Skeletal muscle satellite cell (primary cell): ENCODE data around the gene SP140L.

Experiments
- H3K27me3 ChIP-seq: 2 replicates; pipeline ENCODE4 v1.7.0; 2013; ENCODE audit warnings: low read length; ENCODE audit not compliant: control insufficient read depth, insufficient read depth
- H3K36me3 ChIP-seq: 2 replicates; pipeline ENCODE4 v1.7.0; 2013; ENCODE audit warnings: mild to moderate bottlenecking, control low read depth, low read length; ENCODE audit not compliant: insufficient read depth
- H3K4me1 ChIP-seq: 2 replicates; pipeline ENCODE4 v1.7.0; 2013; ENCODE audit warnings: low read length; ENCODE audit not compliant: control insufficient read depth, insufficient read depth
- H3K4me2 ChIP-seq: 2 replicates; pipeline ENCODE4 v1.7.0; 2013; ENCODE audit warnings: mild to moderate bottlenecking, low read length
- H3K4me3 ChIP-seq: 2 replicates; pipeline ENCODE4 v1.7.0; 2013; ENCODE audit warnings: low read length
- H3K9ac ChIP-seq: 2 replicates; pipeline ENCODE4 v1.7.0; 2013; ENCODE audit warnings: mild to moderate bottlenecking, low read depth, low read length, moderate library complexity
- H3K9me3 ChIP-seq: replicated peaks from 2 replicates; pipeline ENCODE4 v1.7.0; 2013; ENCODE audit warnings: mild to moderate bottlenecking, control low read depth, low read length

SP140L gene

GRCh38 chr2:230412371-230412711, 85.3 kb downstream of the SP140L start:
- peak overlapping the region; percentile 78 for H3K4me3 ChIP-seq
- H3K9ac ChIP-seq = peak overlapping the region; percentile 87
- H3K4me1 ChIP-seq = peaks cover 28% of the 10 kb centered on the region

DNA sequence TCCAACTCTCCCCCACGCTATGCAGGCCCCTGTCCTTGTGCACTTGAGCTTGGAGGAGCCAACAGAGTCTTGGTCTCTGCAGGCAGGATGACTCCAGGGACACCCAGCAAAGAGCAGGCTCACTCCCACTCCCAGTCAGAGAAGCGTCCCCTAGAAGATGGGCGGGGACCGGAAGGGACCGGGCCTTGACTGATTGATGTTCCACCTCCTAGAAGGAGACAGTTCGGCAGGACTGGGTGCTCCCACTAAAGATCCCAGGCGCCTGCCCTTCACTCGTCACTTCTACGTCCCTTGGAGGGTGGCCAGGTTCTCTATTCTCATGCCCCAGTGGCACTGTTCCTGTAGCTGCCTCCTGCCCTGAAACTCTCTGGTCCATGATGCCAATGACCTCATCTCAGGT, 85.9 kb downstream of the SP140L start:
- Histone ChIP-seq H3K27me3 (no peaks in the 10 kb centered on the region), H3K9ac (no peak overlapping the region), H3K4me3 (no peak overlapping the region), H3K9me3 (no peaks in the 10 kb centered on the region), H3K4me2 (no peak overlapping the region), H3K4me1 (peaks cover 29% of the 10 kb centered on the region), H3K36me3 (no peaks in the 10 kb centered on the region)

More at GRCh38 chr2:230412371-230412711, 85.3 kb downstream of the SP140L start:
- Histone ChIP-seq H3K4me2 (peak overlapping the region; percentile 91), H3K27me3 (no peaks in the 10 kb centered on the region), H3K36me3 (no peaks in the 10 kb centered on the region), H3K9me3 (no peaks in the 10 kb centered on the region)

GRCh38 chr2:230413479-230413878, 86.5 kb downstream of the SP140L start:
- Histone ChIP-seq H3K4me1 (peaks cover 29% of the 10 kb centered on the region), H3K27me3 (no peaks in the 10 kb centered on the region)

GRCh38 chr2:230414302-230414701, 87.3 kb downstream of the SP140L start:
- Histone ChIP-seq H3K9ac (no peak overlapping the region), H3K36me3 (no peaks in the 10 kb centered on the region), H3K9me3 (no peaks in the 10 kb centered on the region), H3K27me3 (no peaks in the 10 kb centered on the region), H3K4me2 (no peak overlapping the region), H3K4me3 (no peak overlapping the region), H3K4me1 (peaks cover 34% of the 10 kb centered on the region)

More at GRCh38 chr2:230413479-230413878, 86.5 kb downstream of the SP140L start:
- no peak overlapping the region for H3K4me3 ChIP-seq
- H3K9me3 ChIP-seq = no peaks in the 10 kb centered on the region
- no peak overlapping the region for H3K4me2 ChIP-seq
- H3K9ac ChIP-seq = no peak overlapping the region
- H3K36me3 ChIP-seq = no peaks in the 10 kb centered on the region

DNA sequence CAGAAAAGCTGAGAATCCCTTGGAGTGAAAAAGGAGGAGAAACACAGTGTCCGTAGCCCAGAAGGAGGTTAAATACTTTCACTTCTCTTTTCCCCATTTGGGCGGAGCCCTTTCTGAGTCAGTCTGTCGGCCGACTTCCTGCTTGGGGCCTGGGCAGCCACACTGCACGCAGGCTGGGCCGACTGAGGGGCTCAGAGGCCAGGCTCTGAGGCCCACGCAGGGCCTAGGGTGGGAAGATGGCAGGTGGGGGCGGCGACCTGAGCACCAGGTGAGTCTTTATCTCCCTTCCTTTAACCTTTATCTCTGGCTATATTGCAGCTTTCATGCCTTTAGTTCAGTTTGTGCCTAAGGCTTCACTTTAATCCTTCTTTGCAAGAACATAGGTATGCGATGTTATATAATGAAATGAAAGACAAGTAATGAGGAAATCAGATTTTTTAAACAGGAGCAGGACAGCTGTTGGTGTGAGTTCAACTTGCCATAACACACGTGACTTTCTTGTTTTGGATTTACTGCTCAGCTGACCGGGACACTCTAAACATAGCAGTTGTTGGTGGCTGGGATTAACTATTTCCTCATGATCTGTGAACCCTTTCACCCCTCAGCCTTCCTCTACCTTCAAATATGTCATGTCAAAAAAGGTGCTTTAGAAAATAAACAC, 89.2 kb downstream of the SP140L start, which contains the start of gene SP100:
Gene SP100, plus strand, starts transcription at position 141 of the 661 bp plus-strand sequence. Its CDS starts 96 bp downstream, at position 237.
- no peaks in the 10 kb centered on the region for H3K36me3 ChIP-seq
- H3K27me3 ChIP-seq = no peaks in the 10 kb centered on the region
- peak within 1 kb of the TSS; percentile 78 for H3K4me3 ChIP-seq
- H3K9me3 ChIP-seq = no peaks in the 10 kb centered on the region
- H3K4me2 ChIP-seq = peak within 1 kb of the TSS; percentile 96
- H3K4me1 ChIP-seq = peaks cover 30% of the 10 kb centered on the region
- peak within 1 kb of the TSS; percentile 92 for H3K9ac ChIP-seq

DNA sequence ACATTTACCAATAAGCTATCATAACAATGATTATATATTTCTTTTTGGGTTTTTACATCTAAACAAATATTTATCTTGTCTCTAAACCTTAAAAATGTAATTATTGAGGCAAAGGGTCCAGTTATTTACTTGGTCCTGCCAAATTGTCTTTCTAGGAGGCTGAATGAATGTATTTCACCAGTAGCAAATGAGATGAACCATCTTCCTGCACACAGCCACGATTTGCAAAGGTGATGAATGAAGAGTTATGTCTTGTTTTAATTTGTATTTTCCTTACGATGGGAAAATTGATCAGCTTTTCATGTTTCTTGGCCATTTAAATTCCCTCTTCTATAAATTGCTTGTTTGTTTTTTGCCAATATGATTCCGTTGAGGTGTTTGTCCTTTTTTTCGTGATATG, 90.4 kb downstream of the SP140L start:
- H3K4me2 ChIP-seq = peak overlapping the region; percentile 96
- peaks cover 24% of the 10 kb centered on the region for H3K4me1 ChIP-seq
- H3K27me3 ChIP-seq = no peaks in the 10 kb centered on the region
- H3K4me3 ChIP-seq = peak overlapping the region; percentile 78
- H3K9ac ChIP-seq = peak overlapping the region; percentile 92
- no peaks in the 10 kb centered on the region for H3K9me3 ChIP-seq
- H3K36me3 ChIP-seq = peaks cover 4% of the 10 kb centered on the region

DNA sequence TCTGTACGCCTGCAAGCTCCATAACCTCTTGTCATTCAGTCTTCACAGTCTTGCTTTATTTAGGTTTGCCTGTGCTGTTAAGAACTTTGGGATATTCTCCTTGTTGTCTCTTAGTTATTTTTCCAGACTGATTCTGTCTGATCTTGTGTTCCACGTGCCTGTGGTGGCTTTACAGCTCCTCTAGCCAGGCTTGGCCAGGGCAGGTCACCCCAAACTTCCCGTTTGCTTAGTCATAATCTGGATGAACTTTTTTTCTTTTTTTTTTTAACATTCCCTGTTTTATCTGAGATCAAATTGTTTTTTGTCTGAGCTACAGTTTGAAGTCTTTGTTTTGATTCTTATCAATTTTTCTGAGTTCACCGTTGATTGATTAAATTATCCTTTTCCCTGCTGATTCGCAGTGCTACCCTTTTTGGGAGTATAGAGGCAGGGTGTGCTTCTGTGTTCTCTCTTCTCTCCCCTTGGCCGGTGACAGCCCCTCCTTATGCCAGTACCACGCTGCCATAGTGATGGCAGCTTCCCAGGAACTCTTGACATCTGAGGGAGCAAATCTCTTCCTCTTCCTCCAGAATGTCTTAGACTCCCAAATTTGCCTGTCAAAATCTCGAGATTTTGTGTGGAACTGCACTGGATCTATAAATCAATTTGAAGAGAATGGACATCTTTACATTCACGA, 91.5 kb downstream of the SP140L start:
- Histone ChIP-seq H3K4me1 (peaks cover 24% of the 10 kb centered on the region), H3K27me3 (no peaks in the 10 kb centered on the region), H3K9me3 (no peaks in the 10 kb centered on the region), H3K4me2 (peak overlapping the region; percentile 96), H3K9ac (peak overlapping the region; percentile 92), H3K36me3 (peaks cover 7% of the 10 kb centered on the region), H3K4me3 (peak overlapping the region; percentile 78)

DNA sequence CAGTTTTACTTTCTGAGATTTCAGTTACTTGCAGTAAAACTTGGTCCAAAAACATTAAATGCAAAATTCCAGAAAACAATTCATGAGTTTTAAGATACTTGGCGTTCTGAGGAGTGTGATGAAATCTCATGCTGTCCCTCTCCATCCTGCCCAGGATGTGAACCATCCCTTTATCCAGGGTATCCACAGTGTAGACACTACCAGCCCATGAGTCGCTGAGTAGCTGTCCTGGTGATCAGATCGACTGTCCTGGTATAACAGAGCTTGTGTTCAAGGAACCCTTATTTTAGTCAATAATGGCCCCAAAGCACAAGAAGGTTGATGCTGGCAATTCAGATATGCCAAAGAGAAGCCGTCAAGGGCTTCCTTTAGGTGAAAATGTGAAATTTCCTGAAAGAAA, 92.2 kb downstream of the SP140L start:
- Histone ChIP-seq H3K9me3 (no peaks in the 10 kb centered on the region), H3K9ac (no peak overlapping the region), H3K36me3 (peaks cover 7% of the 10 kb centered on the region), H3K4me3 (peak overlapping the region; percentile 78), H3K4me2 (peak overlapping the region; percentile 96), H3K4me1 (peaks cover 31% of the 10 kb centered on the region), H3K27me3 (no peaks in the 10 kb centered on the region)

GRCh38 chr2:230422149-230422548, 95.2 kb downstream of the SP140L start:
- H3K9me3 ChIP-seq = no peaks in the 10 kb centered on the region
- peaks cover 24% of the 10 kb centered on the region for H3K4me1 ChIP-seq
- peaks cover 7% of the 10 kb centered on the region for H3K36me3 ChIP-seq
- H3K4me2 ChIP-seq = no peak overlapping the region
- no peaks in the 10 kb centered on the region for H3K27me3 ChIP-seq
- no peak overlapping the region for H3K9ac ChIP-seq
- no peak overlapping the region for H3K4me3 ChIP-seq

- H3K4me2 ChIP-seq = no peak overlapping the region
- H3K36me3 ChIP-seq = peaks cover 8% of the 10 kb centered on the region
- no peak overlapping the region for H3K9ac ChIP-seq
- H3K27me3 ChIP-seq = no peaks in the 10 kb centered on the region
- H3K9me3 ChIP-seq = no peaks in the 10 kb centered on the region
- H3K4me3 ChIP-seq = no peak overlapping the region
- peaks cover 12% of the 10 kb centered on the region for H3K4me1 ChIP-seq
Measured at GRCh38 chr2:230423851-230424458, 97.0 kb downstream of the SP140L start.

DNA sequence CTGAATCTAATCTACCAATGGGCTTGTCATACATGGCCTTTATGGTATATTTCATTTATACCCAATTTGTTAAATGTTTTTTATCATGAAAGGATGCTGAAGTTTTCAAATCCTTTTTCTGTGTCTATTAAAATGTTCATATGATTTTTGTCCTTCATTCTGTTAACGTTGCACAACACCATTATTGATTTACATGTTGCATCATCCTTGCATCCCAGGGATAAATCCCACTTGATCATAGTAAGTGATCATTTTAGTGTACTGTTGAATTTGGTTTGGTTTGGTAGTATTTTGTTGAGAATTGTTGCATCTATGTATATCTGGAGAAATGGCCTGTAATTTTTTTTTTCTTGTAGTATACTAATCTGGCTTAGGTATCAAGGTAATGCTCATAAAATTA, 98.4 kb downstream of the SP140L start:
- no peaks in the 10 kb centered on the region for H3K9me3 ChIP-seq
- H3K4me2 ChIP-seq = no peak overlapping the region
- H3K27me3 ChIP-seq = no peaks in the 10 kb centered on the region
- no peak overlapping the region for H3K4me3 ChIP-seq
- peaks cover 19% of the 10 kb centered on the region for H3K36me3 ChIP-seq
- H3K4me1 ChIP-seq = peaks cover 7% of the 10 kb centered on the region
- no peak overlapping the region for H3K9ac ChIP-seq
